ENCODE measurements around the gene GPC5.
"Not testable (repeated sequence)": the region's sequence is repeated elsewhere in the genome, so short reads cannot be mapped to it uniquely, and the experiment has no call there.

The GPC5 gene

DNA sequence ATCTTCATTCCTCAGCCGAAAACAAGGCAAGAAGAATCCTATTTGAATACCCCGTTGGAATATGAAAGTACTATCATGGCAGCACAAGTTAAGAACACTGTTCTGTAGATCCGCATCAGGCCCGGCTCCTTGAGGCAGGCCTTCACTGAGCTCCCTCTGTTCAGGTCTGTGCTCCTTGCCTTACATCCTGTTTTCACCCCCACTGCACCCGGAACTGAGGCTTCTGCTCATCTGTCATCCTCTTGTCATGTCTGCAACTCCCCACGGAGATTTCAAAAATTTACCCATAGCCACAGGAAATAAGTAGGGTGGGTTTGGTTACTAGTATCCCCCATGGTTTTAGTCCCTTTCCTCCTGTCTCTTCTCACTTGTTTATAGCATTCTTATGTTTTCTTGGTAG lies 861.9 kb downstream of the GPC5 start:
- no peak for DNase-seq (ENCODE audit: low read depth in 3 of 3)

DNA sequence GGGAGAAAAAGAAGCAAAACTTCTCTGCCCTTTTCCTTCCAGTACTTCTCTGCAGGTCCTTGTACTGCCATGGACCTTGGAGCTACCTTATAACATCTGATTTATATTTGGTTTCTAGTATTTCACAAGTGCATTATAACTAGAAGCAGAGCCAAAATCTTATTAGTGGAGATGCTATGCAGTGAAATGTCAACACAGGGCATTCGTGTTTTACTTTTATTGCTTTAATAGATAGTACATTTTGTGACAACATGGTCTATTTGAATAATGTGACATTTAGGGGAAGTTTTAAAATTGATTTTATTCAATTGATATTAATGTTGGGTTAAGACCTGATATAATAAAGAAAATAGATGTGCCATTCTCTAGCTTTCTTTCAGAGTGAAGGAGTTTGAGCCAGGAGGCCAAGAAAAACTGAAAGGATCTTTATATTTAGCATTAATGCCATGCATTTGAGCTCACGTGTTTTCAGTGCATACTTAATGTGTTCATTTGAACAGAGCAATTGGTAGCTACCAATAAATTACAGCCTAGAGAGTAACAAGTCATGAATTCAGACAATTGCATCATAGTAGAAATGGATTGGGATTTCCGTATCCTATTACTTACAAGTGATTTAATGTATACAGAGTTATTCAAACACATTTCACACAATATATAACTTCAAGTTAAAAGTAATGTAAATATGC lies 863.8 kb downstream of the GPC5 start:
- no peak for DNase-seq (ENCODE audit: low read depth in 3 of 3)

GRCh38 chr13:92265408-92265807 lies 867.0 kb downstream of the GPC5 start:
- DNase-seq (ENCODE audit: low read depth in 3 of 3): no peak

- no peak for DNase-seq (ENCODE audit: low read depth in 3 of 3)
These were observed 872.6 kb downstream of the GPC5 start for GRCh38 chr13:92270990-92271389.

GRCh38 chr13:92272177-92272576 lies 873.8 kb downstream of the GPC5 start:
- DNase-seq (ENCODE audit: low read depth in 3 of 3): no peak

- not testable (repeated sequence) for DNase-seq (ENCODE audit: low read depth in 3 of 3)
These were observed 882.6 kb downstream of the GPC5 start for GRCh38 chr13:92280986-92281385.

DNA sequence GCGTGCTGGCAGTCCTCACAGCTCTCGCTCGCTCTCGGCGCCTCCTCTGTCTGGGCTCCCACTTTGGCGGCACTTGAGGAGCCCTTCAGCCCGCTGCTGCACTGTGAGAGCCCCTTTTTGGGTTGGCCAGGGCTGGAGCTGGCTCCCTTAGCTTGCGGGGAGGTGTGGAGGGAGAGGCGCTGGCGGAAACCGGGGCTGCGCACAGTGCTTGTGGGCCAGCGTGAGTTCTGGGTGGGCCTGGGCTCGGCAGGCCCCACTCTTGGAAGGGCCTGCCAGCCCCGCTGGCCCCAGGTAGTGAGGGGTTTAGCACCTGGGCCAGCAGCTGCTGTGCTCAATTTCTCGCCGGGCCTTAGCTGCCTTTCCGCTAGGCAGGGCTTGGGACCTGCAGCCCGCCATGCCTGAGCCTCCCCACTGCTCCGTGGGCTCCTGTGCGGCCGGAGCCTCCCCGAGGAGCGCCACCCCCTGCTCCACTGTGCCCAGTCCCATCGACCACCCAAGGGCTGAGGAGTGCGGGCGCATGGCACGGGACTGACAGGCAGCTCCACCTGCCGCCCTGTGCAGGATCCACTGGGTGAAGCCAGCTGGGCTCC lies 892.4 kb downstream of the GPC5 start:
- not testable (repeated sequence) for DNase-seq (ENCODE audit: low read depth in 3 of 3)

DNA sequence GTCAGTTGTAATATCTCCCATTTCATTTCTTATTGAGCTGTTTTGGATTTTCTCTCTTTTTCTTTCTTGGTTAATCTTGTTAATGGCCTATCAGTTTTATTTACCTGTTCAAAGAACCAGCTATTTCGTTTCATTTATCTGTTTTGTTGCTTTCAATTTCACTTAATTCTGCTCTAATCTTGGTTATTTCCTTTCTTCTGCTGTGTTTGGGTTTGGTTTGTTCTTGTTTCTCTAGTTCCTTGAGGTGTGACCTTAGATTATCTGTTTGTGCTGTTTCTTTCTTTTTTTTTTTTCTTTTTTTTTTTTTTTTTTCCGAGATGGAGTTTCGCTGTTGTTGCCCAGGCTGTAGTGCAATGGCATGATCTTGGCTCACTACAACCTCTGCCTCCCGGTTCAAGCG lies 896.1 kb downstream of the GPC5 start:
- DNase-seq (ENCODE audit: low read depth in 3 of 3): not testable (repeated sequence)

DNA sequence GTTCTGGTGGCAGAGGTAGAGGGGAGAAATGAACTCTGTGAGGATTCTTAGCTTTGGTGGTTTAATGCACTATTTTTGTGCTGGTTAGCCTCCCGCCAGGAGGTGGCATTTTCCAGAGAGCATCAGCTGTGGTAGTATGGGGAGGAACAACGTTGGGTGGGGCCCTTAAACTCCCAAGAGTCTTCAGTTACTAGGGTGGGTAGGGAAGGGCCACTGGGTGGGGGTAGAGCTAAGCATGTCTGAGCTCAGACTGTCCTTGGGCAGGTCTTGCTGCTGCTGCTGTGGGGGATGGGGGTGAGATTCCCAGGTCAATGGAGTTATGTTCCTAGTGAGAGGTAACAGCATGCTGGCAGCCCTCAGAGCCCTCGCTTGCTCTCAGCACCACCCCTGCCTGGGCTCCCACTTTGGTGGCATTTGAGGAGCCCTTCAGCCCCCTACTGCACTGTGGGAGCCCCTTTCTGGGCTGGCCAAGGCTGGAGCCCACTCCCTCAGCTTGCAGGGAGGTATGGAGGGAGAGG lies 897.8 kb downstream of the GPC5 start:
- DNase-seq (ENCODE audit: low read depth in 3 of 3): not testable (repeated sequence)

GRCh38 chr13:92297971-92298942 lies 899.8 kb downstream of the GPC5 start:
- no peak for DNase-seq (ENCODE audit: low read depth in 3 of 3)

DNA sequence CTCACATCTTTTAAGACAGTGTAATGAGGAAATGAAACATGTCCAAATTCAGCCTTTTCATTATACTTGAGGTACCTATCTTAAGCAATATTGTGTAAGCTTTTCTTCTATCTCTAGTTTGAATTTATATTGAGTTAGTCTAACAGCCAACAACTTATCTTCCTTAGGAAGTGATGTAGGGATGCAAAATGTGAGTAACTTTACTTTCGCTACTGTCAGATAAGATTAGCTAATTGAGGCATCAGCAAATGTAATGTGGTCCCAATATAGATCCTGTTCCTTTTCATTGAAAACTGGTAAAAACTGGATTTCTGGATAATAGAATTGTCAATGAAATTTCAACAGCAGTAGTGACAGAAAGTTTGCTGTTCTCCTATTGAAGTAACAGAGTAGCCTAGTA lies 902.2 kb downstream of the GPC5 start:
- DNase-seq (ENCODE audit: low read depth in 3 of 3): no peak

DNA sequence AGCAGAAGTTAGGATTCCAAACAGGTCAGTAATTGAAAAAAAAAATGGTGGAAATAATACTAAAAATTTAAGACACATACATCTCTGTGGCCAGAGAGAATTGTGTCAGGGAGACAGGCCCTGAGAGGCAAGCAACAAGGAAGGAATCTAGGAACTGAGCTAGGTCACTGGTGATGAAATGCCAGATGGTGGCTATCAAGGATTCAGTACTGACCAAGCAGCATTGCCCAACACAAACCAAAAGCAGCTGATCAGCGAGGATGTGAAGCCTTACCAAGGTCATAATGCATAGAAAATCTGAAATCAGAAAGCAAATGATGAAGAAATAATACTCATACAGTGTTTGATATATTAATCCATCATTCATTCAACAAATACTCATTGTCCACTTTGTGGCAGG lies 905.0 kb downstream of the GPC5 start:
- no peak for DNase-seq (ENCODE audit: low read depth in 3 of 3)

GRCh38 chr13:92307752-92308151 lies 909.3 kb downstream of the GPC5 start:
- DNase-seq (ENCODE audit: low read depth in 3 of 3): no peak

GRCh38 chr13:92312823-92313222 lies 914.4 kb downstream of the GPC5 start:
- no peak for DNase-seq (ENCODE audit: low read depth in 3 of 3)

DNA sequence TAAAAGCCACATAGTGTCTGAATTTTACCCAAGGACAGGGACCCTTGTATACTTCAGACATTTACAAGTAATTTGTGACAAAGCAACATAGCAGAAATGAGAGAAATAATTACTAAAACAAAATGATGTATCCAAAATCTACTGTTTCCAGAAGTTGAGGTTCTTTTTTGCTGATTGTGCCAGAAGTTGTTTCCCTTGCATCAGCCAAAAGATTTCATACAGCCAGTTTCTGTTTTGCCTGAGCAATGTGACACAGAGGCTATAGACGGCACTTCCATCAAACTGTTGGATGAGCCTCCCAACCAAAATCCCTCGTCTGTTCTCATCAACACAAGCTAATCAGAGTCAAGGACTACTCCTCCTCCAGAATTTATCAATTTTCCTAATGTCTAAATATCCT lies 915.0 kb downstream of the GPC5 start:
- DNase-seq (ENCODE audit: low read depth in 3 of 3): no peak

GRCh38 chr13:92315265-92315664 lies 916.8 kb downstream of the GPC5 start:
- DNase-seq (ENCODE audit: low read depth in 3 of 3): no peak

DNA sequence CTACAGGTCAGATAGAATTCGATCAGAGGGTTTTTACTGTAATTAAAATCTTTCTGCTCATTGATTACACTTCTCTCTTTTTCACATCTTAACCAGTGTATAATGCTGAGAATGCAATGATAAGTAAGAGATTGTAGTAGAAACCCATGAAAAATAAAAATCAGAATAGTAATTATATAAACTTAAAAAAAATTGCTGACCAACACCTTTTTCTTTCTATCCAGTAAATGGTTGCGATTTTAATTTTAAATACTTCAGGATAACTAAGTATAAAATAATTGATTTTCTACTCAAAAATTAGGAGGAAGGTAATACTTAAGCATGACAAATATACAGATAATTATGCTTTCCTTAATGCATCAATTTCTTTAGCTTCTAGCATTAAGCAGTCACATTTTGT lies 917.6 kb downstream of the GPC5 start:
- DNase-seq (ENCODE audit: low read depth in 3 of 3): no peak

- DNase-seq (ENCODE audit: low read depth in 3 of 3): no peak
These were observed 918.6 kb downstream of the GPC5 start for GRCh38 chr13:92317066-92317465.

DNA sequence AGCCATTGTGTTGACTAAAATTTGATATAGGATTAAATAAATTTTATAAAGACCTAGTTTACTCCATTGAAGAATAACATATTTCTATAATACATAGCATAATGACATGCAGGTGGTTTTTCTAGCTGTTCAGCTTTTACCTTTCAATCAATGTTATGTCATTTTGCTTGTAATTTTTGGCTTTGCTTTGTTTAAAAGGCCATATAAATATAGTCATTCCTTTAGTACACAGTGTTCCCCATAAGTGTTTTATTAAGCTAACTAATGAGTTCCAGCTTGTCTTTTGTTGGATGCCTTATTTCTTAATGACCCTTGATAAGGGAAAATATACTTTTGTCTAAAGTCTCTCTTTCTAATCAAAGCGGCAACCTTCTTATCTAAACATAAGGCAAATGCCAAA lies 921.9 kb downstream of the GPC5 start:
- DNase-seq (ENCODE audit: low read depth in 3 of 3): no peak

- no peak for DNase-seq (ENCODE audit: low read depth in 3 of 3)
These were observed 922.8 kb downstream of the GPC5 start for GRCh38 chr13:92321174-92321573.

DNA sequence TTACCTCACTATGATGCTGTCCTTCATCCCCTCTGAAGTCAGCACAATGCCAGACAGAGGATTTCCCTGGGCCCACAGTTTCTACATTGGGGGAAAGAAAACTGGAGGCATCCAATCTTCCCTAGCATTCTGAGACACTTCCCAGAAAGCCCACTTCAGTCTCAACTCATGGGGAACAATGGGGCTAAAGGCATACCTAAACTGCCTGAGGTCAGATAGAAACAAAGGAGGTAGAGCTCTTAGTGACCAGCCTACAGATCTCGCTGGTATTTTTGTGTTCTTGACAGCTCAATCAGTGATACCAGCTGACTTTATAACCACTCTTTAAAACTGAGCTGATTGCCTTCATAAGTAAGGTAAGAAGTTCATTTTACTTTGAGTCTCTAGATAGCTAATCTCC lies 947.2 kb downstream of the GPC5 start:
- DNase-seq (ENCODE audit: low read depth in 3 of 3): no peak

- DNase-seq (ENCODE audit: low read depth in 3 of 3): no peak
These were observed 947.6 kb downstream of the GPC5 start for GRCh38 chr13:92346046-92346445.
